GM19452 (cell line): Measurements from ENCODE around the gene PRKCA.

ENCODE experiments used
- ATAC-seq: cut with Tn5 transposase; IDR thresholded peaks from one replicate; pipeline ENCODE4 v1.9.1; 2021; ENCODE audit not compliant: unreplicated experiment

PRKCA gene

GRCh38 chr17:66819466-66819865, 517.1 kb downstream of the PRKCA start:
- ATAC-seq, result no peak

GRCh38 chr17:66822009-66822408, 519.6 kb downstream of the PRKCA start:
- ATAC-seq, result no peak

DNA sequence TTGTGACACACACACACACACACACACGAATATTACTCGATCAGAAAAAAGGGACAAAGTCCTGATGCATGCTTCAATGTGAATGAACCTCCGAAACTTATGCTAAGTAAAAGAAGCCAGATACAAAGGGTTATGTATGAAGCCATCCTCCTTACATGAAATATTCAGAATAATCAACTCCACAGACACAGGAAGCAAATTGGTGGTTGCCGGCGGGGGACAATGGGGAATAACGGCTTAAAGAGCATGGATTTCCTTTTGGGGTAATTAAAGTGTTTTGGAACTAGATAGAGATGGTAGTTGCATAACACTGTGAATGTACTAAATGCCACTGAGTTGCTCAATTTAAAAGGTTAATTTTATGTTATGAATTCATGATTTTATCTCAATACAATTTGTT, 524.4 kb downstream of the PRKCA start:
- no peak for ATAC-seq

DNA sequence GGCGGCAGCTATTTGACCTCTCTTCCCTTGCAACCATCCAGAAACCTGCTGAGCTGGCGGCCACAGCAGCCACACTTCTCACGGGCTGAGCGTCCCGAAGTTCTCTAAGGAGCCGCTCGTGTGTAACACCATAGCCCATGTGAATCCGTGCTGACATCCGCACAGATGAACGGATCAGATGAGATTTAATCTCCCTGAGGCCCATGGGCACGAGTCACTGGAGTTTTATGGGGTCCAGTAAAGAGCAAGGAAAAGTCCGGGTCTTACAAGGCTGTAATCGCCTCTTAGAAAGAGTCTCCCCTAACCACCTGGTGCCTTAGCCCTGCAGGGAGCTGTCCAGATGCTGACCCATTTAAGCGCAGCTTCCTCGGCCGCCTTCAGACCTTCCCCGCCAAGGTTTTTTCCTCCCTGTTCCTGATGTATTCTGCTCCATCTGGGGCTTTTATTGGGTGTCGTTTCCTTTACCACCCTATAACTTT, 527.0 kb downstream of the PRKCA start:
- ATAC-seq, result no peak

- no peak for ATAC-seq
These were observed 527.5 kb downstream of the PRKCA start for GRCh38 chr17:66829883-66830282.

DNA sequence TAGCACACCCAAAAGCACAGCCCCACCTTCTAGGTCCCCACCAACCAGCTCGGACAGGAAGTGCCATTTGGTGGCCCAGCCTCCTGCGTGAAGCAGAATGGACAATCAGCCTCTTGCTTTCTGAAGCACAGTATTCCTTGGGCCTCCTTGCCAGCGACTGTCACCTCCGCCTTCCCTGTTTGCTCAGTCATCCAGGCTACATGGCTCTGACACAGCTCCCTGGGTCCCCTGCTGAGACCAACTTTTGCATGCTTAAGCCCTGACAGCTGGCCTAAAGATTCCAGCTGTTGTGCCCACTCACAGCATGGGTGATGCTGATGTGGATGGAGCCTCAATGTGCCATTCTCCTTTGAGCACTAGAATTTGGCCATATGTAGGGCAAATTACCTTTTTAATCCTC, 528.0 kb downstream of the PRKCA start:
- no peak for ATAC-seq

- no peak for ATAC-seq
These were observed 529.2 kb downstream of the PRKCA start for GRCh38 chr17:66831383-66832210.

DNA sequence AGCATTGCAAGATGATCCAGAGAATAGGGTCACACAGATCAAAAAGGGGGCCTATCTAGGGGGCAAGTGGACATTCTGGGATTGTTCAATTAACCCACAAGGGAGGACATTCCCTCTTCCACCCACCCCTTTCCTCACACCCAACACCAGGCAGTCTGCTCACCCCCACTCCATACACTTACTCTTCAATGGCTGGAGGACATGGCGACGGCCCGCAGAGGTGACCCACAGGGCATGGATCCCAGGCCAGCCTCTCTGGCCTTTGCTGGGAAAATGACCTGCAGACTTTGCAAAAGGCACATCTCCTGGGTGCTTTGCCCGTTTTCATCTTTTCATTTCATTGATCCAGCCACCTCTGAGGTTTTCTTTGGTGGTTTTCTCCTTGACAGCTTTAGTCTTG, 530.8 kb downstream of the PRKCA start:
- no peak for ATAC-seq

DNA sequence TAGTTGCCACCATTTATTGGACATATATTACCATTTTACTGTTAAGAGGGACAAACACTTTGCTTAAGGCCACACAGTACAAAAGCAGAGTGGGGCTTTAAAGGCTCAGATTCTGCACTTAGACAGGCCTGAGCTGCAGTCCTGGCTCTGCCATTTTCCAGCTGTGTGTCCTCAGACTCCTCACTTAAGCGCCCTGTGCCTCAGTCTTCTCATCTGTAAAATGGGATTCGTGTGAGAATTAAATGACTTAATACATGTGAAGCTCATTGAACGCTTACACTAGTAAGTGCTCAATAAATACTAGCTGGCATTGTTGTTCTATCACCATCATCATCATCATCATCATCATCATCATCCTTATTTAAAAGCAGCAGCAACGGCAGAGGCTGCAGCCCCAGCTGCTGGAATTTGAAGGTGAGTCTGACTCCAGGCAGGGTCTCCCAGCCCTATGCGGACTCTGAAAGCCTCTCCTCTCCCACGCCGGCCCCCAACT, 532.1 kb downstream of the PRKCA start:
- ATAC-seq, result no peak

DNA sequence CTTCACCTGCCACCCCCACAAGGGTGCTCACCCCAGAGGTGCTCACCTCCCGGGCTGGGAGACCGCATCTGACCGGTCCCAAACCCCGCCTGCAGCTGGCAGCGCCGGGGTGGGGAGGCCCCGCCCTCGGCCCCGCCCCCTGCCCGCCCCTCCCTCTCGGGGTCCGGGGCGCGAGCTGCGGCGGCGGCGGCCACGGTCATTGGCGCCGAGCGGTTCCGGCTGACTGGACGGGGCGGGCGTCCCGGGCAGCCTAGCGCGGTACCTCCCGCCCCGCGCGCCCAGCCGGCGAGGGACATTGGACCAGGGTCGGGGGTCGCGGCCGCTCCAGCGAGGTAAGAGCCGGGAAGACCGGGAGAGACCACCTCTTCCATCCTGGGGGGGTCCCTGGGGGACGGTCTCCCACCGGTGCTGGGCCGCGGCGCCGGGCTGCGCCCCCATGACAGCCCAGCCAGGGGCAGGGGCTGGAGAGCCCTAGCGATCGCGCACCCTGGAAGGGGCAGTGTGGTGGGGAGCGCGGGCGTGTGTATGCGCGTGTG, 532.6 kb downstream of the PRKCA start, which contains the start of gene CACNG5:
TSS of gene CACNG5 (plus strand) at position 199 of the 536 bp plus-strand sequence. CDS start 42,216 bp downstream, outside the sequence.
- ATAC-seq, result no peak

DNA sequence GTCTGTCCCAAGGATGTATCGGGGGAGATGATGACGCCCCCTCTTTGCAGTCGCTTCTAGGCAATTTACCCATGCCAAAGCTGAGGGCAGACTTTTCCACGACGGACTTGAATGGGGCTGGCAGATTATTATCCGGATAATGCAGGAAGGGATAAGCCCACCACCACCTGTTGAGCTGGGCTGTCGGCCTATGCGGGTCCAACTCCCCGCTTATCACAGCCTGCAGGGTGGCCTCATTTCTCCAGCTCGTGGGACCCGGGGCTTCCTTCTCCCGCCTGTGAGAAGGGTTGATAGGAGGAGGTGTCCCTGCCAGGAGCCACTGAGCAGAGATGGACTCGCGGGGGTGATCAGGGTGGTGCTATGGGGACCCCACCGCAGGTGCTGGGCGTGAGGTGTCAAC, 533.1 kb downstream of the PRKCA start:
- no peak for ATAC-seq

DNA sequence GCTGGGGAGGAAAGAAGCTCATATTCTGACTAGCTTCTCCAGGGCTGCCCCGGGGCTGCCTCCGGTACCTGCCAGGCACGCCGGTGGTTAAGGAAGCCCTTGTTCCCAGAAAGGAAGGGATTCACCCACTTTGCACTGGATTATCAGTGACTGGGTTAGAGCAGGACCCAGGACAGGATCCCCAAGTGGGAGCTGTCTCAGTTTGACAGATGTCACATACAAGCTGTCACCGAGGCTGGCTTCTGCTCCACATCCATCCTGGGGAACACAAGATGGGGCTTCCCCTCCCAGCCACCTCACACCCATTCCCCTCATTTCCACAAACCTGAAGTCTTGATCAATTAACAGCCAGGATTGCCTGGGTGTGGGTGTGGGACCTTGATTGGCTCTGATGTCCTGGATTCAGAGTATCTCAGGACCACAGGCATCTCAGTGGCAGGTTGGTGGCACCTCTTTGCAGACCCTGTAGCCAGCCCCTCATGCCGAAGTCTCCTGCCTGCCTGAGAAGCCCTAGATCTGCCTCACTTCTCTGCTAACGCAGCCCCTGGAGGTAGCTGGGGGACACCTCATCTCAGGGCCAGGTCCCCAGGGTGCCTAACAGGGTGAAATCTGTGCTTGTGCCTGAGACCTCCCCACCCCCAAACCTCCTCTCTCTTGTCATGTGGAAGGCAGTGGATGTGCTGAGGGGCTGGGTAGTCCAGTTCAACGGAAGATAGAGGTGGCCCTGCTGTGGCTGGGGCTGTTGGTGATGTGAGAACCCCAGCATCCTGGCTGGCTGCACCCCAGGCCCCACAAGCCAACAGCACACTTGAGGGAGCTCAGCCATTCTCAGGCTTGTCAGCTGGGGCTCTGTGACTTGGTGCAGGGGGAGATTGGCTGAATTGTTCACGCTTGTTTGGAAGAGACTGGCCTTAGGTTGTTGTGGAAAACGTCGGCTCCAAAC, 533.9 kb downstream of the PRKCA start:
- no peak for ATAC-seq

DNA sequence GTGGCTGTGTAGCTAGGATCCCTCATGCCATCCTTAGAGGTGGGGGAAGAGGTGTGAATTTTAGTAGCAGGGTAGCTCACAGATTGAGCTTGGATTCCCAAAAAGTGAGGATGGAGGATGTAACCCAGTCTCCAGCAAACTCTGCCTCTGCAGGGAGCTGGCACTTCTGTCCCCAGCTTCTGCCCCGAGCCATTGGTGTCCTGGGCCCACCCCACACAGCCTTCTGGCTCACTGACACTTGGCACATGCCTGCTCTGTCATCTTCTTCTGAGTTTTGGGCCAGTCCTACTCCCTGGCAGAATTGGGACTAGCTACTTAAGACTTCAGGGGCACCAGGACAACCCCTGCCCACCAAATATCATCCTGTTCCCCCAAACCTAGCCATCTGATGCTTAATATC, 534.8 kb downstream of the PRKCA start:
- ATAC-seq, result no peak

DNA sequence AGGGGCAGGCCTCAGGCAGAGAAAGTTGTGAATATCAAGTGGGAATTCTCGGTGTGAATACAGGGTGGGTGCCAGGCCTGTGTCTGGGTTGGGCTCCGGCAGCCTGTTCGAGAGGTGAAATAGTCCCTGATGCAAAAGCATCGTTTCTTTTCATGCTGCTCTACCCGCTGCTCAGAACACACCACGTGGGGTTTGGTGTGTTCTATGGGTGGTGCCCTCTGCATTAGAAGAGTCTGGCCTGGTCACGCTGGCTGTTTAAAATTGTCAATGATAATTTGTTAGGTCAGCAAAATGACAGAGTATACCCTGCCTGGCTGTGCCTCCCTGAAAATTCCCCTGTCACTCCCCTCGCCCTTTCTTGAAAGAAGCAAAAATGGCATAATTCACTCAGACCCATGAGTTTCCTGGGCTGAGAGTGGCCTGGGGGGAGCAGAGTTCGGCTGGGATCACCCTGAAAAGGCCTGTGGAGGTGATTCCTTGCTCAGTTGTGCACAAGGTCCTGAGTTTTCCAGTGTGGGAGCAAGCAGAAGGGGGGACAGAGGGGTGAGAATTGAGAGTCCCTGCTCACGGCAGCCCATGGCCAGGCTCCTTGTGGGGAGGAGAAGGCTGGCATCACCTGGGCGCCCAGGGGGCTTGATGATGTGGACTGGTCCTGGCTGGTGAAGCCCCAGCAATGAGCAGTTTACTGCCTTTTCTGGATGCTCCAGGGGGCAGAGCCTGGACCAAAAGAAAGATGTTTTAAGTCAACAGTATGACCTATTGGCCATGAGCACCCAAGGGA, 535.7 kb downstream of the PRKCA start:
- no peak for ATAC-seq

GRCh38 chr17:66839616-66840015, 537.2 kb downstream of the PRKCA start:
- no peak for ATAC-seq

- ATAC-seq, result no peak
These were observed 537.6 kb downstream of the PRKCA start for GRCh38 chr17:66840061-66840460.

GRCh38 chr17:66841328-66841727, 538.9 kb downstream of the PRKCA start:
- no peak for ATAC-seq

- ATAC-seq, result no peak
These were observed 539.3 kb downstream of the PRKCA start for GRCh38 chr17:66841744-66842143.

DNA sequence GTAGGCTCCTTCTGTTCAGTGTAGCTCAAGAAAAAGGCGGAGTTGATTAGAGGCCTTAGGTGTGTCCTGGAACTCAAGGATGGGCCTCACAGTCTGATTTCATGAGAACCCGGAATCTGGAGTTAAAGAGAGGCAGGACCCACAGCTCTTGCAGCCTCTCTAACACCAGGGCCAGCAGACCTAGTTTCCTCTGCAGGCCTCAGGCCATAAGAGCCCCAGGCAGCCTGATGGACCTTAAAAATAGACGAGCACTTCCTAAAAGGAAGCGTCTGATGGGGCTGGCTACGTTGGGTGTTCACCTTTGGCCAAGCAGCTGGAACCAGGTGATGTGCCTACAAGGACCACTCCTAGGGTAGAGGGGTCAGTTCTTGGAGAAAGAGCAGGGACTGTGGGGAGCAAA, 540.1 kb downstream of the PRKCA start:
- ATAC-seq, result no peak

DNA sequence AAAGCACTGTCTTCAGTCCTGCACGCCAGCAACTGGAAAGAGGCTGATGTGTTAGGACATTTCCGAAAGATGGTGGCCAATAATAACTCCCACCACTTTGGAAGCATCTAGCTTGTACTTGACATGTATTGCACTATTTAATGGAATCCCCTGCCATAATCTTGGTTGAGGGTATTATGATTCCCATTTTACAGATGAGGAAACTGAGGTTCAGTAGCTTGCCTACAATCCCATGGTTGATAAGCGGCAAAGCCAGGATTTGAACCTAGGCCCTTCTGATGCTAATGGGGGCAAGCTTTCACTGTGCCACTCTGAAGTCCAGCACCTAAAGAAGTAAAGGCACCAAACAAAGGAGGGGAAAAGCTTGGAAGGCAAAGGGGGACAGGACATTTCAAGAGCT, 540.5 kb downstream of the PRKCA start:
- ATAC-seq, result no peak
